ENCODE data around the gene NPR3.
A peak's percentile ranks its signal among the peaks of the same experiment; 100 is the strongest.

NPR3 gene

GRCh38 chr5:32712481-32713360 lies 1.6 kb downstream of the NPR3 start:
- DNase-seq, result peak; percentile 35

GRCh38 chr5:32713361-32713769 lies 2.2 kb downstream of the NPR3 start:
- DNase-seq, result no peak

- DNase-seq, result no peak
Measured at GRCh38 chr5:32713770-32714381, 2.8 kb downstream of the NPR3 start.

- DNase-seq, result no peak
Measured at GRCh38 chr5:32714836-32715235, 3.7 kb downstream of the NPR3 start.

GRCh38 chr5:32720300-32720699 lies 9.2 kb downstream of the NPR3 start:
- DNase-seq, result no peak

GRCh38 chr5:32721626-32722025 lies 10.5 kb downstream of the NPR3 start:
- no peak for DNase-seq

- DNase-seq, result no peak
Measured at GRCh38 chr5:32722957-32723356, 11.8 kb downstream of the NPR3 start.

GRCh38 chr5:32724526-32724925 lies 13.4 kb downstream of the NPR3 start:
- DNase-seq, result no peak

- no peak for DNase-seq
Measured at GRCh38 chr5:32726086-32726557, 15.0 kb downstream of the NPR3 start.

GRCh38 chr5:32729651-32730050 lies 18.5 kb downstream of the NPR3 start:
- no peak for DNase-seq

- no peak for DNase-seq
Measured at GRCh38 chr5:32733590-32734340, 22.6 kb downstream of the NPR3 start.

GRCh38 chr5:32734827-32735378 lies 23.8 kb downstream of the NPR3 start:
- DNase-seq, result no peak

GRCh38 chr5:32735512-32735911 lies 24.4 kb downstream of the NPR3 start:
- no peak for DNase-seq

GRCh38 chr5:32736842-32737241 lies 25.7 kb downstream of the NPR3 start:
- DNase-seq, result no peak

GRCh38 chr5:32740651-32741050 lies 29.5 kb downstream of the NPR3 start:
- no peak for DNase-seq

GRCh38 chr5:32745317-32745716 lies 34.2 kb downstream of the NPR3 start:
- DNase-seq, result no peak

GRCh38 chr5:32752411-32752810 lies 41.3 kb downstream of the NPR3 start:
- no peak for DNase-seq

GRCh38 chr5:32753051-32753450 lies 41.9 kb downstream of the NPR3 start:
- no peak for DNase-seq

GRCh38 chr5:32753765-32754164 lies 42.6 kb downstream of the NPR3 start:
- DNase-seq, result no peak

GRCh38 chr5:32754284-32754683 lies 43.2 kb downstream of the NPR3 start:
- DNase-seq, result no peak

- no peak for DNase-seq
Measured at GRCh38 chr5:32760091-32760509, 49.0 kb downstream of the NPR3 start.

- DNase-seq, result no peak
Measured at GRCh38 chr5:32765266-32765665, 54.1 kb downstream of the NPR3 start.

GRCh38 chr5:32767948-32768467 lies 56.9 kb downstream of the NPR3 start:
- no peak for DNase-seq

Data from stimulated activated CD8-positive, alpha-beta memory T cell treated with anti-CD3 and anti-CD28 coated beads, Interleukin-4, amount 100 ng/mL, for 48 hours (primary cell).